ENCODE measurements around the gene PALM3.

PALM3 gene

DNA sequence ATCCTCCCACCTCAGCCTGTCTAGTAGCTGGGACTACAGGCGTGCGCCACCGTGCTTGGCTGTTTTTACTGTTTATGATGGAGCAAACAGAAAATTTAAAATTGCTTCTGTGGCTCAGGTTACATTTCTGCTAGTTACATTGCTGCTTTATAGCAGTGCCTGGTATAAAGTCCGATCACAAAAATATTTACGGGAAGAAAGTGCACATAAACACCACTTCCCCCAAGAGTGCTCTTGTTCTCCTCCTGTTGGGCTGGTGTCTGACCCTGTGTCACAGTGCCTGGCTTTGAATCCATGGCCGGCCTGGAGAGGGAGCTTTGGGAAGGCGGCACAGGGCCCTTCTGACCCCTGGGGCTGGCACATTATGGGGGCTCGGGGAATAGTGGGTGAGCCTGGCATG is 43.8 kb upstream of the PALM3 start:
- Mint-ChIP-seq H3K9me3 (no peaks in the 10 kb centered on the region), H3K4me3 (no peak overlapping the region), H3K4me1 (peaks cover 7% of the 10 kb centered on the region), H3K36me3 (ENCODE audit: low read depth) (peaks cover 22% of the 10 kb centered on the region), H3K27me3 (ENCODE audit: low read depth, poor library complexity) (no peaks in the 10 kb centered on the region), H3K27ac (peak overlapping the region; percentile 74)
- TF ChIP-seq, protein P1, sequence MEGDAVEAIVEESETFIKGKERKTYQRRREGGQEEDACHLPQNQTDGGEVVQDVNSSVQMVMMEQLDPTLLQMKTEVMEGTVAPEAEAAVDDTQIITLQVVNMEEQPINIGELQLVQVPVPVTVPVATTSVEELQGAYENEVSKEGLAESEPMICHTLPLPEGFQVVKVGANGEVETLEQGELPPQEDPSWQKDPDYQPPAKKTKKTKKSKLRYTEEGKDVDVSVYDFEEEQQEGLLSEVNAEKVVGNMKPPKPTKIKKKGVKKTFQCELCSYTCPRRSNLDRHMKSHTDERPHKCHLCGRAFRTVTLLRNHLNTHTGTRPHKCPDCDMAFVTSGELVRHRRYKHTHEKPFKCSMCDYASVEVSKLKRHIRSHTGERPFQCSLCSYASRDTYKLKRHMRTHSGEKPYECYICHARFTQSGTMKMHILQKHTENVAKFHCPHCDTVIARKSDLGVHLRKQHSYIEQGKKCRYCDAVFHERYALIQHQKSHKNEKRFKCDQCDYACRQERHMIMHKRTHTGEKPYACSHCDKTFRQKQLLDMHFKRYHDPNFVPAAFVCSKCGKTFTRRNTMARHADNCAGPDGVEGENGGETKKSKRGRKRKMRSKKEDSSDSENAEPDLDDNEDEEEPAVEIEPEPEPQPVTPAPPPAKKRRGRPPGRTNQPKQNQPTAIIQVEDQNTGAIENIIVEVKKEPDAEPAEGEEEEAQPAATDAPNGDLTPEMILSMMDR (IDR thresholded peaks at IDR 0.05): no peak
- DNase-seq: no peak

DNA sequence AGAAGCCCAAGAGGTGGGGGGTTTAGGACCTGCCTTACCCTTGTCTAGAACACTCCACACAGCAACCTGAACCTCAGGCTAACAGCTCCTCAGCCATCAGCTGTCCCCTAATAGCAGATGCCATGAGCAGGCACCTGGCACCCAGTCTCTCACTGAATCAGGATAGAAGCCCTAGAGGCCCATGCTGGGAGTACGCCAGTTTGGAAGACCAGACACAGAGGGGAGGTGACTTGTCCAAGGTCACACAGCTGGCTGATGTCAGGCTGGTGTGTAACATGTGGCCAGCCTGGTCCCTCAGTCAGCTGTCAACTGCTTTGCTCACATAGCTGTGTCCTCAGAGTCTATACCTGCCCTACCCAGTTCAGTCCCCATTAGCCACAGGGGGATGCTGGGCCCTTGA is 41.4 kb upstream of the PALM3 start:
- TF ChIP-seq, protein P1 (IDR thresholded peaks at IDR 0.05): no peak

DNA sequence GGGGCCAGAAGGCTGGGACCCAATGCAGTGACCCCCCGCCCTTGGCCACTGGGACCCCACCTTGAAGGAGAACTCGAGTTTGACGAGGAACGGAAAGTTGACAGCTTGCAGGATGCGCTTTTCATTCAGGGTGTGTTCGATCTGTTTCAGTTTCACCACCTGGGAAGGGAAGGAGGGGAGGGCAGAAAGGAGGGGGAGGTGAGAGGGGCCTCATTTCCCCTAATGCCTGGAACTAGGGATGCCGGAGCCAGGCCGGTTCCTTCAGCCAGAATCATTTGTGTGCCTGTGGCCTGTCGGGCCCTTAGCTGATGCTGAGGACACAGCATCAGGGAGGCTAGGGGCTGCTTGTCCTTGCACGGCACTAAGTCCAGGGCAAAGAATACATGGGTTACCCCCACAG is 40.9 kb upstream of the PALM3 start:
- Mint-ChIP-seq H3K27ac (no peak overlapping the region), H3K4me1 (no peaks in the 10 kb centered on the region), H3K27me3 (ENCODE audit: low read depth, poor library complexity) (no peaks in the 10 kb centered on the region), H3K36me3 (ENCODE audit: low read depth) (peaks cover 25% of the 10 kb centered on the region), H3K4me3 (no peak overlapping the region), H3K9me3 (no peaks in the 10 kb centered on the region)
- DNase-seq: no peak
- TF ChIP-seq, protein P1 (IDR thresholded peaks at IDR 0.05): no peak

More for the DNA sequence above, 41.4 kb upstream of the PALM3 start:
- Mint-ChIP-seq H3K9me3 (no peaks in the 10 kb centered on the region), H3K4me1 (peaks cover 4% of the 10 kb centered on the region), H3K36me3 (ENCODE audit: low read depth) (peaks cover 25% of the 10 kb centered on the region), H3K27me3 (ENCODE audit: low read depth, poor library complexity) (no peaks in the 10 kb centered on the region), H3K4me3 (no peak overlapping the region), H3K27ac (no peak overlapping the region)
- DNase-seq: no peak

- Mint-ChIP-seq H3K4me3 (no peak overlapping the region), H3K36me3 (ENCODE audit: low read depth) (peaks cover 27% of the 10 kb centered on the region), H3K9me3 (no peaks in the 10 kb centered on the region), H3K27me3 (ENCODE audit: low read depth, poor library complexity) (peaks cover 1% of the 10 kb centered on the region), H3K4me1 (no peaks in the 10 kb centered on the region), H3K27ac (no peak overlapping the region)
- TF ChIP-seq, protein P1 (IDR thresholded peaks at IDR 0.05): no peak
- no peak for DNase-seq
These were observed 40.3 kb upstream of the PALM3 start for GRCh38 chr19:14102102-14102696.

DNA sequence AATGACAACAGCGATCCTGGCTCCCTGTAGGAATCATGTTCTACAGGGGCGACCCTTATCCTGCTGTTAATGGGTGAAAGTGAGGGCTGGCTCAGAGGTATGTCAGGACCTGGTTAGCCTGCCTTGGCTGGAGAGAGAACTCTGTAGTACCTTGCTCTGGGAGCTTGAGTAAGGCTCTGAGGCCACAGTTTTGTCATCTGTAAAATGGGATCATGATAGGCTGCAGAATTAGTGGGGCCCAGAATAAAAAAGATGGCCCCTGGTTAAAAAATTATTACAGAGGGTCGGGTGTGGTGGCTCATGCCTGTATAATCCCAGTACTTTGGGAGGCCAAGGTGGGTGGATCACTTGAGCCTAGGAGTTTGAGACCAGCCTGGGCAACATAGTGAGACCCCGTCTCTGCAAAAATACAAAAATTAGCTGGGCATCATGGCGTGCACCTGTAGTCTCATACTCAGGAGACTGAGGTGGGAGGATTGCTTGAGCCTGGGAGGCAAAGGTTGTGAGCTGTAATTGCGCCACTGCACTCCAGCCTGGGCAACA is 39.2 kb upstream of the PALM3 start:
- H3K9me3 Mint-ChIP-seq: no peaks in the 10 kb centered on the region
- no peak overlapping the region for H3K4me3 Mint-ChIP-seq
- peak overlapping the region; percentile 48 for H3K27ac Mint-ChIP-seq
- DNase-seq: no peak
- TF ChIP-seq, protein P1 (IDR thresholded peaks at IDR 0.05): no peak
- no peaks in the 10 kb centered on the region for H3K4me1 Mint-ChIP-seq
- H3K27me3 Mint-ChIP-seq (ENCODE audit: low read depth, poor library complexity): peaks cover 2% of the 10 kb centered on the region
- H3K36me3 Mint-ChIP-seq (ENCODE audit: low read depth): peaks cover 35% of the 10 kb centered on the region

Data from nephron progenitor cell (in vitro differentiated cells).